CD8-positive, alpha-beta memory T cell (primary cell): ENCODE measurements around the gene WNT7A. TPM values are rescaled to one million over a fixed set of nuclear protein-coding genes. Genes with fewer than 3 reads are reported as not detected.

Experiments used
- CTCF ChIA-PET: fragments of 350-600 bp; sonication (Branson Sonifier 250); formaldehyde crosslinking; loops from one replicate; lab custom pipeline; 2021; ENCODE audit warnings: antibody characterized with exemption; lab: Charles Lee
- POLR2A ChIA-PET: fragments of 350-600 bp; sonication (Branson Sonifier 250); formaldehyde crosslinking; loops from one replicate; lab custom pipeline; 2021; ENCODE audit warnings: antibody characterized with exemption; lab: Charles Lee
- DNase-seq, 5 donors: peaks; one replicate each; pipeline versions ENCODE4 v3.0.0 to v3.0.0-alpha.2; 2020 to 2022; ENCODE audit warnings: mixed read lengths in 1 of 5
- H3K27ac ChIP-seq: one replicate; pipeline ENCODE4 v1.7.0; 2013; ENCODE audit warnings: low read depth, mild to moderate bottlenecking, low read length, moderate library complexity
- H3K27me3 ChIP-seq: 2 replicates; pipeline ENCODE4 v1.7.0; 2013; ENCODE audit warnings: low read length, mild to moderate bottlenecking; ENCODE audit not compliant: insufficient read depth, poor library complexity, severe bottlenecking
- H3K36me3 ChIP-seq: 2 replicates; pipeline ENCODE4 v1.7.0; 2013; ENCODE audit warnings: mild to moderate bottlenecking, low read length, moderate library complexity; ENCODE audit not compliant: insufficient read depth
- H3K4me1 ChIP-seq: 2 replicates; pipeline ENCODE4 v1.7.0; 2013; ENCODE audit warnings: mild to moderate bottlenecking, low read length, moderate library complexity; ENCODE audit not compliant: insufficient read depth
- H3K4me3 ChIP-seq: 2 replicates; pipeline ENCODE4 v1.7.0; 2013; ENCODE audit warnings: mild to moderate bottlenecking, low read length
- H3K9me3 ChIP-seq: 2 replicates; pipeline ENCODE4 v1.7.0; 2013; ENCODE audit warnings: mild to moderate bottlenecking, low read length
- H3K27ac Mint-ChIP-seq, 8 donors: one replicate each; pipeline ENCODE4 v1.8.0; 2020 to 2021; ENCODE audit warnings: mixed read lengths in 8 of 8, mild to moderate bottlenecking in 6 of 8, inconsistent platforms in 3 of 8, moderate library complexity in 3 of 8
- H3K27me3 Mint-ChIP-seq, 2 donors: one replicate each; pipeline ENCODE4 v1.8.0; 2020 to 2021; ENCODE audit warnings: mixed read lengths in 2 of 2, mild to moderate bottlenecking in 1 of 2, moderate library complexity in 1 of 2
- H3K36me3 Mint-ChIP-seq, 3 donors: one replicate each; pipeline ENCODE4 v1.8.0; 2020 to 2021; ENCODE audit warnings: mixed read lengths in 3 of 3, inconsistent platforms in 1 of 3, mild to moderate bottlenecking in 1 of 3
- H3K4me1 Mint-ChIP-seq, 3 donors: one replicate each; pipeline ENCODE4 v1.8.0; 2020 to 2021; ENCODE audit warnings: mixed read lengths in 3 of 3, inconsistent platforms in 1 of 3, mild to moderate bottlenecking in 1 of 3
- H3K4me3 Mint-ChIP-seq, 7 donors: one replicate each; pipeline ENCODE4 v1.8.0; 2020 to 2021; ENCODE audit warnings: mixed read lengths in 7 of 7, mild to moderate bottlenecking in 6 of 7, moderate library complexity in 4 of 7, inconsistent platforms in 2 of 7
- H3K9me3 Mint-ChIP-seq, 5 donors: one replicate each; pipeline ENCODE4 v1.8.0; 2020 to 2022; ENCODE audit warnings: mixed read lengths in 5 of 5, mild to moderate bottlenecking in 3 of 5, moderate library complexity in 2 of 5, inconsistent platforms in 1 of 5
- polyA plus RNA-seq: library from polyadenylated mRNA; unstranded; fragments of 300-500 nt; fragmentation: Illumina TruSeq; gene quantifications from one replicate; pipeline ENCODE4 v1.2.3, GENCODE V29; 2021
- total RNA-seq, 2 experiments: library from RNA; stranded (reverse); gene quantifications; one replicate each; pipeline ENCODE4 v1.2.3, GENCODE V29; 2021

WNT7A gene
- total and polyA plus RNA-seq, 3 experiments from 2014 or later, result 0.31 to 1.5 (median 0.38) TPM

GRCh38 chr3:13843351-13843750 lies 36.5 kb downstream of the WNT7A start:
- no peak for DNase-seq

GRCh38 chr3:13842226-13842625 lies 37.6 kb downstream of the WNT7A start:
- Histone ChIP-seq H3K36me3 (no peaks in the 10 kb centered on the region), H3K9me3 (no peaks in the 10 kb centered on the region), H3K27ac (no peak overlapping the region), H3K4me3 (no peak overlapping the region), H3K27me3 (peaks cover 4% of the 10 kb centered on the region), H3K4me1 (no peaks in the 10 kb centered on the region)
- H3K4me3 Mint-ChIP-seq, result no peak overlapping the region
- H3K36me3 Mint-ChIP-seq, result no peaks in the 10 kb centered on the region
- DNase-seq, result no peak
- H3K27me3 Mint-ChIP-seq, result peaks cover 0 to 2% of the 10 kb centered on the region in 2 donors
- no peaks in the 10 kb centered on the region for H3K4me1 Mint-ChIP-seq
- no peak overlapping the region for H3K27ac Mint-ChIP-seq
- ChIA-PET CTCF (no interaction called here), POLR2A (no interaction called here)
- no peaks in the 10 kb centered on the region for H3K9me3 Mint-ChIP-seq

More at GRCh38 chr3:13843351-13843750, 36.5 kb downstream of the WNT7A start:
- Histone ChIP-seq H3K4me3 (no peak overlapping the region), H3K27ac (no peak overlapping the region), H3K9me3 (no peaks in the 10 kb centered on the region), H3K4me1 (no peaks in the 10 kb centered on the region), H3K36me3 (no peaks in the 10 kb centered on the region), H3K27me3 (peaks cover 4% of the 10 kb centered on the region)
- POLR2A ChIA-PET, result no interaction called here
- no peaks in the 10 kb centered on the region for H3K9me3 Mint-ChIP-seq
- peak overlapping the region in 1 of 8 donors; percentile 12 for H3K27ac Mint-ChIP-seq
- H3K4me3 Mint-ChIP-seq, result no peak overlapping the region
- H3K4me1 Mint-ChIP-seq, result no peaks in the 10 kb centered on the region
- CTCF ChIA-PET, result no interaction called here
- H3K36me3 Mint-ChIP-seq, result no peaks in the 10 kb centered on the region
- H3K27me3 Mint-ChIP-seq, result peaks cover 0 to 2% of the 10 kb centered on the region in 2 donors

- Mint-ChIP-seq H3K27me3 (no peaks in the 10 kb centered on the region), H3K36me3 (no peaks in the 10 kb centered on the region), H3K9me3 (no peaks in the 10 kb centered on the region), H3K4me1 (no peaks in the 10 kb centered on the region), H3K4me3 (no peak overlapping the region), H3K27ac (no peak overlapping the region)
- Histone ChIP-seq H3K27me3 (peaks cover 4% of the 10 kb centered on the region), H3K9me3 (no peaks in the 10 kb centered on the region), H3K27ac (no peak overlapping the region), H3K4me3 (no peak overlapping the region), H3K4me1 (no peaks in the 10 kb centered on the region), H3K36me3 (no peaks in the 10 kb centered on the region)
- no peak for DNase-seq
- CTCF ChIA-PET, result no interaction called here
- POLR2A ChIA-PET, result no interaction called here
These were observed 38.0 kb downstream of the WNT7A start for GRCh38 chr3:13841826-13842225.

- H3K9me3 Mint-ChIP-seq, result no peaks in the 10 kb centered on the region
- Histone ChIP-seq H3K36me3 (no peaks in the 10 kb centered on the region), H3K4me1 (no peaks in the 10 kb centered on the region), H3K9me3 (no peaks in the 10 kb centered on the region), H3K27me3 (peaks cover 4% of the 10 kb centered on the region), H3K4me3 (no peak overlapping the region), H3K27ac (no peak overlapping the region)
- no peak for DNase-seq
- H3K4me3 Mint-ChIP-seq, result no peak overlapping the region
- CTCF ChIA-PET, result no interaction called here
- H3K27me3 Mint-ChIP-seq, result no peaks in the 10 kb centered on the region
- no peaks in the 10 kb centered on the region for H3K36me3 Mint-ChIP-seq
- no peaks in the 10 kb centered on the region for H3K4me1 Mint-ChIP-seq
- POLR2A ChIA-PET, result no interaction called here
- H3K27ac Mint-ChIP-seq, result no peak overlapping the region
These were observed 38.7 kb downstream of the WNT7A start for GRCh38 chr3:13841141-13841540.

- no peak overlapping the region for H3K27ac ChIP-seq
- Mint-ChIP-seq H3K27me3 (peaks cover 0 to 4% of the 10 kb centered on the region in 2 donors), H3K4me1 (no peaks in the 10 kb centered on the region), H3K27ac (no peak overlapping the region), H3K36me3 (no peaks in the 10 kb centered on the region), H3K4me3 (no peak overlapping the region), H3K9me3 (no peaks in the 10 kb centered on the region)
- ChIA-PET CTCF (no interaction called here), POLR2A (no interaction called here)
- no peak for DNase-seq
- no peaks in the 10 kb centered on the region for H3K4me1 ChIP-seq
- H3K27me3 ChIP-seq, result peaks cover 4% of the 10 kb centered on the region
- no peaks in the 10 kb centered on the region for H3K9me3 ChIP-seq
- no peak overlapping the region for H3K4me3 ChIP-seq
- H3K36me3 ChIP-seq, result no peaks in the 10 kb centered on the region
These were observed 39.4 kb downstream of the WNT7A start for GRCh38 chr3:13840456-13840855.

GRCh38 chr3:13839726-13840340 lies 40.0 kb downstream of the WNT7A start:
- H3K27me3 Mint-ChIP-seq, result peaks cover 2 to 7% of the 10 kb centered on the region in 2 donors

GRCh38 chr3:13839253-13839652 lies 40.6 kb downstream of the WNT7A start:
- no peaks in the 10 kb centered on the region for H3K36me3 ChIP-seq
- no peak overlapping the region for H3K27ac Mint-ChIP-seq
- DNase-seq, result no peak
- CTCF ChIA-PET, result no interaction called here
- H3K9me3 Mint-ChIP-seq, result no peaks in the 10 kb centered on the region
- H3K27me3 Mint-ChIP-seq, result peaks cover 4 to 10% of the 10 kb centered on the region in 2 donors
- H3K36me3 Mint-ChIP-seq, result no peaks in the 10 kb centered on the region
- no peak overlapping the region for H3K27ac ChIP-seq
- H3K27me3 ChIP-seq, result no peaks in the 10 kb centered on the region
- POLR2A ChIA-PET, result no interaction called here
- H3K4me3 Mint-ChIP-seq, result no peak overlapping the region
- H3K4me1 Mint-ChIP-seq, result no peaks in the 10 kb centered on the region
- H3K4me1 ChIP-seq, result no peaks in the 10 kb centered on the region
- H3K4me3 ChIP-seq, result no peak overlapping the region
- H3K9me3 ChIP-seq, result no peaks in the 10 kb centered on the region

More at GRCh38 chr3:13839726-13840340, 40.0 kb downstream of the WNT7A start:
- Mint-ChIP-seq H3K27ac (peak overlapping the region in 1 of 8 donors; percentile 27), H3K36me3 (no peaks in the 10 kb centered on the region), H3K9me3 (no peaks in the 10 kb centered on the region), H3K4me3 (no peak overlapping the region), H3K4me1 (no peaks in the 10 kb centered on the region)
- no peaks in the 10 kb centered on the region for H3K9me3 ChIP-seq
- ChIA-PET POLR2A (no interaction called here), CTCF (no interaction called here)
- no peak for DNase-seq
- H3K4me1 ChIP-seq, result no peaks in the 10 kb centered on the region
- no peak overlapping the region for H3K4me3 ChIP-seq
- H3K27me3 ChIP-seq, result peaks cover 4% of the 10 kb centered on the region
- no peaks in the 10 kb centered on the region for H3K36me3 ChIP-seq
- no peak overlapping the region for H3K27ac ChIP-seq

GRCh38 chr3:13838421-13838820 lies 41.5 kb downstream of the WNT7A start:
- Mint-ChIP-seq H3K4me3 (no peak overlapping the region), H3K27ac (no peak overlapping the region), H3K36me3 (no peaks in the 10 kb centered on the region), H3K9me3 (no peaks in the 10 kb centered on the region), H3K4me1 (no peaks in the 10 kb centered on the region), H3K27me3 (peaks cover 4 to 14% of the 10 kb centered on the region in 2 donors)
- Histone ChIP-seq H3K4me1 (no peaks in the 10 kb centered on the region), H3K36me3 (no peaks in the 10 kb centered on the region), H3K4me3 (no peak overlapping the region), H3K27ac (no peak overlapping the region), H3K9me3 (no peaks in the 10 kb centered on the region), H3K27me3 (no peaks in the 10 kb centered on the region)
- ChIA-PET POLR2A (no interaction called here), CTCF (no interaction called here)
- DNase-seq, result no peak
